Stimulated activated CD8-positive, alpha-beta memory T cell treated with anti-CD3 and anti-CD28 coated beads, Interleukin-7, amount 100 ng/mL, for 24 hours (primary cell): ENCODE results near the gene NRXN3.

Experiments
- DNase-seq: peaks from one replicate; pipeline ENCODE4 v3.0.0-alpha.2; 2020; ENCODE audit warnings: low read depth

Gene NRXN3

GRCh38 chr14:78173346-78174035, 3.3 kb downstream of the NRXN3 start:
- no peak for DNase-seq

DNA sequence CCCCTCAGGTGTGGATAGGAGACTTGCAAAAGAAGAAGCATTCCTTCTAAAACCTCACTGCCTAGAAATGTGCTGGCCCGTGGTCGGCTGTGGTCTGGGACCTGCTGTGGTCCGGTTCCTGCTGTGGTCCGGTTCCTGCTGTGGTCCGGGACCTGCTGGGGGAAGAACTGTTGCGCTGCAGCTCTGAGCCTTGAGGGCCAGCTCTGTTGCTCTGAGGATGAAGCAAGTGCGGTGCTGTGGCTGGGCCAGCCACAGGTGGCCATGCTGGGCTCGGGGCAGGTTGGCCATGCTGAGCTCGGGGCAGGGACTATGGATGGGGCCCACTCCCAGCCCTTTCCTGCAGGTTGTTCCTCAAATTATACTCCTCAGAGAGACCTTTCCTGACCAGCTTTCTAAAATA, 5.2 kb downstream of the NRXN3 start:
- no peak for DNase-seq

GRCh38 chr14:78178071-78178470, 7.9 kb downstream of the NRXN3 start:
- no peak for DNase-seq

DNA sequence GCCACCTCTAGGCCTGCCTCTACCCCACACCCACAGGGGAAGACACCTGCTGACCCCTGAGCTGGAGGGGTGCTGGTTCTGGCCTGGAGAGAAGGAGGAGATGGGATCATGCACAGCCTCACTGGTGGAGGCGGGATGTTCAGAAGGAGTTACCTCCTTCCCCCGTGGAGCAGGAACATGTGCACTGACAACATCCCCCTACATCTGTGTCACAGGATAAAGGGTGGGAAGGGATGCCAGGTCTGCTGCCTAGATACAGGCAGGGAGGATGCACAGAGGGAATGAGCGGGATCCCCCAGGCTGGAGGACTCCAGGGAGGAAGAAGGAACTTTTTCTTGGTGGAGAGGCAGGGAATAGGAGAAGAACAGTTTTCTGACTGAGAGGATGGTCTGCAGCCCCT, 8.8 kb downstream of the NRXN3 start:
- DNase-seq = no peak

DNA sequence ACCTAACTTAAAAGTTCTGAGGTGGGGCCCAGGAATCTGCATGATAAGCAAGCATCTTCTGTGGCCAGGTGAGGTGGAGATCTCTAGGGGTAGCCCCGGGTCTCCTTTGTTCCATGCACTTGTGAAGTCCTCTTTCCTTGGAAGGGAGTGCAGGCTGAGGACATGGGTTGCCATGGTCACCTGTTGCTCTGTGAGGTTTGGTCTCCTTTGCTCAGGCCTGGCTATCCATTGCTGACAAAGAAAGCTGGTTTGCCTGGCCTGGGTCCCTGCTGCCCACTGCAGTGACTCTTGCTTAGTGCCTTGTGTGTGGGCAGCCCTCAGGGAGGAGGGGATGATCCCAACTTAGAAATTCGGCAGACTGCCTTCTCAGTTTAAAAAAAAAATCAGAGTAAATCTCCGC, 11.1 kb downstream of the NRXN3 start:
- no peak for DNase-seq

- DNase-seq = no peak
These were observed 12.5 kb downstream of the NRXN3 start for GRCh38 chr14:78182722-78183121.

DNA sequence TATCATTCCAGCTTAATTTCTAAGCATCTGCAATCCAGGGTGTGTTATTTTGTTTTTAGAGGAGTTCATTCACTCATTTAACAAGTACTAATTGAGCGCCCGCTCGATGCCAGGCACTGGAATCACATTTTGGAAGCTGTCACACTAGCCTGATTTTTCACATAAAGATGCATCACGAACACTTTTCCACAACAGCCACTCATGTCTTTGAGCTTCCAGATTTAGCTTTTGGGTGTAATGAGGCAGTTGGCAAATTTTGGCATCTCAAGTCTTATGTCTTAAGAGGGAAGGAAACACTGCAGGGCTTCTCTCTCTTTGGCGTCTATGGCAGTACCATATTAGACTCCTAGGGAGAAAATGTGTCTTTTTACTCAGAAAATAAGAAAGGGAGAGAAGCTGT, 14.0 kb downstream of the NRXN3 start:
- no peak for DNase-seq

DNA sequence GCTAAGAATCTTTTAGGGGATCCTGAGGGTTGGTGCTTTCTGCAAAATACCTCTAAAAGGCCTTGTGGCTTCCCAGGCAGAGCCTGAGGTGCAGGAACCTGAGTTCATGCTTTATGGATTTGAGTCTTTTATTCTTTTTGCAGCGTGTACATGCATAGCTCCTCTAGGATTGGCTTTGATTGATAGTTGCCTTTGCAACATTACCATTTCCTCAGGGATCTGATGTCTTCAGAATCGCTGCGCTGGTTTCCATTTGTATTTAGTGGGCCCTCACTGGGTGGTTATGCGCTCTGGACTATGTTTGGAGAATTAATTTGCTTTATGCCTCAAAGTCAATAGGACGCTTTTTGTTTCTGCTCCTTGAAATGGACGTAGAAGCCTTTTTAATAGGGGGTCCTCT, 16.1 kb downstream of the NRXN3 start:
- no peak for DNase-seq

DNA sequence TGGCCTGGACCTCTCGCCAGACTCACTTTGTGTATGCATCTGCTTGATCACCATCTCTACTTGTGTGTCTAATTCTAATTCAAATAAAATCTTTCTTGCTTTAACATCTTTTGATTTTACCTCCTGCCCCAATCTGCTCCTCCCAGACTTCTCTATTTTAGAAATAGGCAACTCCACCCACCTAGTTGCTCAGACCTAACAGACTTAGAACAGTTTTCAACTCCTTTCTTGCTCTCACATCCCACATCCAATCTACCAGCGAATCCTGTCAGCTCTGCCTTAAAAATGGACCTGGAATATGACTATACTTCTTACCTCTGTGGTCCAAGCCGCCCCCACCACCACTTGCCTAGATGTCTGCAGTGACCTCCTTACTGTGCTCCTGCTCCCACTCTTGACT, 18.7 kb downstream of the NRXN3 start:
- DNase-seq = no peak

DNA sequence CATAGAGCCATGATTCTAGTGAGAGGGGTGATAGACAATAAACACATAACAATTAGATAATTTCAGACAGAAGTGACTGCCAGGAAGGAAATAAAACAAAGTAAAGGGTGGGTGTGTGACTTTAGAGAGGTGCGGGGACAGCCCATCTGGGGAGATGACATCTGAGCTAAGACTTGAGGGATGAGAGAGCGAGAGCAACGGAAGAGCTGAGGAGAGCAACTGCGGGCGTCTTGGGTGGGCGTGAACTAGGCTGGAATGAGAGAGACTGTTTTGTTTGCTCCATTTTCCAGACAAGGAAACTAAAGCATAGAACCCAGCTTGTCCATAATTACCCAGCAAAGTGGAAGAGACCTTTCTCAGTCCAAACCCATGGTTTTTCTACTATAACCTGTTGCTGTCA, 25.3 kb downstream of the NRXN3 start:
- DNase-seq = no peak

DNA sequence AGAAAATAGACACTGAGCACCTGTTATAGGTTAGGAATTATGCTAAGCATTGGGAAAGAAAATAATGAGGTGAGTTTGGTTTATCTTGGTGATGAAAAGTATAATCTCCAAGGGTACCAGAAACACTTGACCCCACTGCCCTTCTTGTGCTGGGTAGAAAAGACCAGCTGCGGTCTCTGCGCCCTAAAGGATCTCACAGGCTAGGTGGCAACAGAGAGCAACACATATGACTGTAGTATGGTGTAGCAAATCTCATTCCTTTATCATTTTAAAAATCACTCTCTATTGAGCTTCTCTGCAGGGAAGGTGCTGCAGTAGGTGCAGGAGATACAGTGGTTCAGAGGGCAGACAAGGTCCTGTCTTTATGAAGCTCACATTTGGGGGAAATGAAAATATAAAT, 26.1 kb downstream of the NRXN3 start:
- DNase-seq = no peak

- DNase-seq = no peak
These were observed 26.9 kb downstream of the NRXN3 start for GRCh38 chr14:78197051-78197450.

- no peak for DNase-seq
These were observed 32.0 kb downstream of the NRXN3 start for GRCh38 chr14:78202163-78202562.

DNA sequence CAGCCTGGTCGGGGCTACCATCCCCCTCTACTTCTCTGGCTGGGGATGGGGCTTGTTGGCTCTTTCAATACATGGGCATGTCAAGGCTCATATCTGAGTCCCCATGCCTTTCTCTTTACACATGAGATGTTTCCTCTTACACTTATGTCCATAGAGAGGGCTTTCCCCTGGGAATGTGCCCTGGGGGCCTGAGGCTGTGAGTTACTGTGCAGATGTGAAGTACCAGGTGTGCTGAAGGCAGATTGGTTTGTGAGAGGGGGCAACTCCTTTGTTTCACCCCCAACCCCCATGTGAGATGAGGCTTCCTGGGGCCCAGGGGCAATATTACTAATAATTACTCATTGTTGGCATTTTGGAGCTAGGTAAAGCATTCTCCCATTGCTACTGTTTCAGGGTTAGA, 32.8 kb downstream of the NRXN3 start:
- no peak for DNase-seq

- DNase-seq = no peak
These were observed 37.2 kb downstream of the NRXN3 start for GRCh38 chr14:78207414-78207813.

DNA sequence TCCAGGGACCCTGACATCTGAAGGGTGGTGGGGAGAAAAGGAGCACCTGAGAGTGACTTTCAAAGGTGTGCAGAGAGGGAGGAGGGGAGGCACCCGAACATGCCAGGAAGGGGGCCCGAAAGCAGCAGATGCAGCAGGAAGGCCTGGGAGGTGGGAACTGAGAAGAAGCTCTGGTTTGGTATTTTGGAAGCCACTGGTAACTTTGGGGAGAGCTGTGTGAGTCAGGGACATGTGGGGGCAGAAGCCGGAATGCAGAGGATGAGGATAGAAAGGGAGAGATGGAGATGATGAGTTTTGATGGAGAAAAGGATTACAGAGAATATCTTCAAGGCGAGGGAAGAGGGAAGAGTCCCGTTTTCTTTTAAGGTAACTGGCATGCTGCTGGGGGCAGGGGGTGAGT, 50.1 kb downstream of the NRXN3 start:
- no peak for DNase-seq

DNA sequence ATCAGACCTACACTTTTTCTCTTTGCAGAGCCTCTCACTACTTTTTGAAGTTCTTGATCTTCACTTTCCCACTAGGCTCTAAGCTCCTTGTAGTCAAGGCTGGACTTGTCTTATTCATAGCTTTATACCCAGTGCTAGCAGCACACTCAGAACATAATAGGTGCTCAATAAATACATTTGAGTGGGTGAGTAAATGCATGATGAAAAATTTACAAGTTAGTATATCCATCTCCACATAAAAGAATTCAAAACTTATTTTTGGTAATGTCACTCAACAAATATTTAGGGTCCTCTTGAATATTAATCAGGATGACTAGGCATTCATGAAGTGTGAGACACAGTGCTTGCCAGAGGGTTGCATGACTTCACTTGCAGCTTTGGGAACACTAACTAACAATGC, 52.6 kb downstream of the NRXN3 start:
- DNase-seq = no peak

DNA sequence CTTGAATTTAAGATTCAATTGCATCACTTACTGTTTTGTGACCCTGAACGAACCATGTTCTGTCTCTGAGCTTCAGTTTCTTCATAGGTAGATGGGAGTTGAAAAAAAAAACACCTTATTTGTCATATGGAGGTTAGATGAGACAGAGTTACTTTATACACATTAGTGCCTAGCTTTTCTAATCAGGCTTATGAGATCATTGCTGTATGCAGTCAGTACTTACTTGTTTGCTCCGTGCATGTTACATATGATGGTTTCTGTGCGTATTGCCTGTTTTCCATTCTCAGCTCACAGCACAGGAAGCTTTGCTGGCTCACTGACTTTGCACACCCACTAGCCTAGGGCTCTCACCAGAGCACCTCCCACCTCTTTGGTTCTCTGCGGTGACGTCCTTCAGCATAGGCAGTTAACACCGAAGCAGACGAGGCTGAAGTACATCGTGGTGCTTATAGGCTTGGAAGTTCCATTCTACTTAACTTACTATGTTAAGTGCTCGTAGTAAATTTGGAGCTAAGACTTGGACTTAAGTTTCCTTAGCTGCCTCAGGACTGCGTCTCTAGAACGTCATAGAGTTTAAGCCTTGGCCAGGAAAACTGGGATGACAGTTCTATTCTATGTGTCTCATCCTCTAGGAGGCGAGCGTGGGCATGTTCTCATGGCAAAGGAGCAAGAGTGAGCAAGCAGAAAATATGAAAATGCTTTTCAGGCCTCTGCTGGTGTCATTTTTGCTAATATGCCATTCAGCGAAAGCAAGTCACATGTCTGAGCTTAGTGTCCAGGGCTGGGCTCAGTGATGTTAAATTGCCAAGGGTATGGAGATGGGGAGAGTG, 57.3 kb downstream of the NRXN3 start:
- DNase-seq = no peak

GRCh38 chr14:78228702-78229327, 58.6 kb downstream of the NRXN3 start:
- DNase-seq = no peak

DNA sequence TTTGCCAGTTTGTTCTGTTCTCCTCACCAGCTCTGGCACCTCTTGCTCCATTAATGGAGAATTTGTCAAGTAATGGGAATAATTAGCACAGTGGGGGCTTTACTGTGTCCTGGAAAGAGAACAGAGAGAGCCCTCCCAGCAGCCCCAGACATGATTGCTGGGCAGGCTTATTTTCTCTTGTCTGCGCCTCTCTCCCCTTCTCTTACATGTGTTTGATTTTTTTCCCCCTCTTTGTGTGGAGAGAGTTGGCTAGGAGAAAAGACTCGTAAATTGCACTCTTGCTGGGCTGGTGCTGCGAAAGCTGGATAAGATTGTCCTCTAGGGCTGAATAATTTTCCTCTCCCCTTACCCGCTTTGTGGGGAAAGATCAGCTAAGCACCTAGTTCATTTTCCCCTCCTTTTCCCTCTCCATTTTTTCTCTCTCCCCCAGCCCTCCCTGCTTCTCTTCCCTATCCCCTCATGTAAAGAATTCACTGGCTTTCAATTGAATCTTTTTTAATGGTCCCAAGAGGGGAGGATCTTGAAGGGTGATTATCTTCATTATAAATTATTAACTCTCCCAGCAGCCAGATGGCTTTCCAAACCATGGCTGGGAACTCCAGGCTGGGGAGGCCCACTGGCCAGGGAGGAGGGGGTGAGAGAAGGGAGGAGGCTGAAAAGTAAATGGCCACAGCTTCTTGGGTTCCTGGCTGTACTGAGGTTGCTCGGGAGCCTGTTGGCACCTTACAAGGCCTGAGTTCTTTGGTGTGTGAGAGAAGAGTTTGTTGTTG, 62.2 kb downstream of the NRXN3 start:
- DNase-seq = no peak

DNA sequence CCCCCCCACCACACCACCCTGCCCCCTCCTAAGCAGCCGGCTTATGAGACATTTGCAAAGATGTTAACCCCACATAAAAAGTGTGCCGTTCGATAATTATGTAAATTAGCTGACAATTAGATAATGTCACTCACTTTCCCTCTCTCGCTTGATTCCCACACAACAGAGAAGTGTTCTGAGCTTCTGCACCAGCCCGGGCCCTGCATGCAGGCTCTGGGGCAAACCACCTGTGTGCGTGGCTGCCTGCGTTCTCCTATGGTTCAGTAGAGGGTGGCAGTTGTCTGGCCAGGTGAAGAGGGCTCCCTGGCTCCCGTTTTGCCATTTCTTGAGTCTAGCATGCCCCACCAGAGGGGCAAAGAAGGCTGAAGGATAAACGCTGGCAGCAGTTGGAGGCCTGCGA, 68.0 kb downstream of the NRXN3 start:
- no peak for DNase-seq

- no peak for DNase-seq
These were observed 70.4 kb downstream of the NRXN3 start for GRCh38 chr14:78240567-78240966.

DNA sequence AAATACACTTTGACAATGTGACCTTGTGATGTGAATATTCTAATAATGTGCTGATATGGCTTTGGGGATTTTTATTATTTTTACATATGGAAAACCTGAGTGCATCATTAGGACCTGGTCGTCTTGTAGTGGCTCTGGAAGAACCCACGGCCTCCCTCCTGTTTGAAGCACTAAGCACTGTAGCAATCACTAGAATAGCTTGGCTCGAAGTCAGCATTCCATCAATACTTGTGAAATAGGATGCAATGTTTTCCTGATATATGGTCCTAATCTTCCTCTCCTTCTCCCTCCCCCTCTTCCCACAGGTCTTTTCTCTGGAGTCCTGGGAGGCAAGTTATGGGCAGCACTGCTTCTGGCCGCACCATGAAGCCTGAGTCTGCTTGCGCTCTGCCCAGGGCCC, 71.9 kb downstream of the NRXN3 start:
- DNase-seq = no peak
